D721Med (cell line): ENCODE measurements around the gene SUFU.

ENCODE experiments used
- DNase-seq: peaks from one replicate; pipeline ENCODE4 v3.0.0; 2011; ENCODE audit warnings: low spot score; ENCODE audit not compliant: insufficient read length
- FAIRE-seq: peaks from 2 replicates; lab custom pipeline; 2011; peaks lifted over from hg19 to GRCh38; lab: Jason Lieb, UNC
- CTCF ChIP-seq: IDR thresholded peaks from 2 replicates; pipeline ENCODE4 v1.5.1; 2012; ENCODE audit warnings: mild to moderate bottlenecking, control low read depth; ENCODE audit not compliant: insufficient read depth; ENCODE audit errors: missing control alignments

Gene SUFU

GRCh38 chr10:102616066-102616770 is 112.4 kb downstream of the SUFU start:
- DNase-seq: no peak
- TF ChIP-seq CTCF: no peak
- FAIRE-seq: no peak

DNA sequence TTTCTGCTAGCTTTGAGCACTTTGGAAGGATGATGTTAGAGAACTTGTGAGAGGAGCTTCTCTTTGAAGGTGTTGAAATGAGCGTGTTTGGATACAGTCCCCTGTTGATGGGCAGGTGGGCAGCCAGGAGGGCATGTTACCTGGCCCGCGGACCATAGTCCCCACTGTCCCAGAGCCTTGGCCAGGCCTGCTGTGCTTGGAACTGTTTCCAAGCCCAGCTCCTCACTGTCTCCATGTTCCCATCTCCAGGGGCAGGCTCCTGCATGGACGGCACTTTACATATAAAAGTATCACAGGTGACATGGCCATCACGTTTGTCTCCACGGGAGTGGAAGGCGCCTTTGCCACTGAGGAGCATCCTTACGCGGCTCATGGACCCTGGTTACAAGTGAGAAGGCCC is 113.3 kb downstream of the SUFU start:
- DNase-seq: no peak
- FAIRE-seq: no peak

GRCh38 chr10:102617816-102618215 is 114.0 kb downstream of the SUFU start:
- DNase-seq: no peak
- FAIRE-seq: no peak
- TF ChIP-seq CTCF: no peak

More for the DNA sequence above, 113.3 kb downstream of the SUFU start:
- no peak for TF ChIP-seq CTCF

- TF ChIP-seq CTCF: no peak
- DNase-seq (no peak), FAIRE-seq (no peak)
Measured at GRCh38 chr10:102619281-102619981, 115.7 kb downstream of the SUFU start.

- no peak for TF ChIP-seq CTCF
- DNase-seq: no peak
- no peak for FAIRE-seq
Measured at GRCh38 chr10:102620138-102620590, 116.4 kb downstream of the SUFU start.

DNA sequence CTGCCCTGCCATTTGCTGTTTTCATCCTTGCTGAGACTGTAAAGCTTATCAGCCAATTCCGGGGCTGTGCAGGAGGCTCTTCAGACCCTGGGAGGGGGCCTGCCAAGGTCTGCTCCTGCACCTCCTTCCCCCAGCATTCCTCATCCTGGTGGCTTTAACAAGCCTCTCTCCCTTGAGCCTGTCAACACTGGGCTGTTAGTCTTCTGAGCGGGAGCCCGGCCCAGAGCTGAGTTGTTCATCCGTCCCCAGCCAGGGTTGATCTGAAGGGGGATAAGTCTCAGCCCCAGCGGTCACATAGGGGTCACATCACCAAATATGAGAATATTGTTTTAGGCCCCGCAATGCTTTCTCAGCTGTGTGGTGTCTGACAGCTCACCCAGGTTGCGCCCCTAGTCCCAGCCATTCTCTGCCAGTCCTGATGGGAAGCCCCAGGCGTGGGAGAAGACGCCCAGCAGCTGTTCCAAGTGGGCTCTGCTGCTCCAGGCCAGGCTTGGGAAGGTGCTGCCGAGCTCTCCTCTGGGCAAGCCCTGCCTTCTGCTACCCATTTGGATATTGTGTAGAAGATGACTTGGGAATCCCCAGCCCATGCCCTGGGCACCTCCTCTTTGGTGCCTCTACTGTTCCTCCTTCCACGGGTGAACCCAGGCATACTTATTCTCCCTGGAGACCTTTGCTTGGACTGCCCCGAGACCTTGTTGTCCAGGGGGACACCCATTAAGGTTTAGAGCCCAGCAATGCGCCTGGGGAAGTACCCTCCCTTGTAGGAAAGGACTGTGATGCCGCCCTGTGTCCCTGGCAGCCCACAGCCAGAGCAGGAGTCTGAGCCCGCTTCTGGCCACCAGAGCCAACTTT is 117.0 kb downstream of the SUFU start:
- no peak for DNase-seq
- no peak for TF ChIP-seq CTCF
- no peak for FAIRE-seq
